Liver (tissue), 9 donors: Measurements from ENCODE around the gene POLE3. TPM values are rescaled to one million over a fixed set of nuclear protein-coding genes. Genes with fewer than 3 reads are reported as not detected.
A peak's percentile ranks its signal among the peaks of the same experiment; 100 is the strongest.

Source experiments
- DNase-seq: peaks from one replicate; pipeline ENCODE4 v3.0.0-alpha.2; 2017; ENCODE audit warnings: low spot score
- H3K27ac ChIP-seq, 2 donors: one replicate each; pipeline ENCODE4 v1.7.0; 2013; ENCODE audit warnings: inconsistent platforms in 2 of 2, low read length in 2 of 2, control low read depth in 1 of 2, low read depth in 1 of 2, mild to moderate bottlenecking in 1 of 2
- H3K27me3 ChIP-seq, 4 donors: one replicate each; pipeline versions ENCODE4 v1.6.1 to v1.7.0; 2013; ENCODE audit warnings: low read length in 3 of 4, inconsistent platforms in 1 of 4, mild to moderate bottlenecking in 1 of 4, moderate library complexity in 1 of 4; ENCODE audit not compliant: control insufficient read depth in 4 of 4, insufficient read depth in 4 of 4
- H3K36me3 ChIP-seq, 4 donors: one replicate each; pipeline versions ENCODE4 v1.6.1 to v1.7.0; 2013; ENCODE audit warnings: low read length in 3 of 4, mild to moderate bottlenecking in 3 of 4, low read depth in 1 of 4, moderate library complexity in 1 of 4; ENCODE audit not compliant: control insufficient read depth in 4 of 4, insufficient read depth in 3 of 4
- H3K4me1 ChIP-seq, 4 donors: one replicate each; pipeline versions ENCODE4 v1.6.1 to v1.7.0; 2013; ENCODE audit warnings: low read length in 3 of 4, mild to moderate bottlenecking in 3 of 4, moderate library complexity in 1 of 4; ENCODE audit not compliant: control insufficient read depth in 4 of 4, insufficient read depth in 4 of 4
- H3K4me3 ChIP-seq, 3 donors: one replicate each; pipeline versions ENCODE4 v1.6.1 to v1.7.0; 2013; ENCODE audit warnings: low read length in 3 of 3, control low read depth in 1 of 3, low read depth in 1 of 3, mild to moderate bottlenecking in 1 of 3
- H3K9ac ChIP-seq, 2 donors: one replicate each; pipeline ENCODE4 v1.7.0; 2013; ENCODE audit warnings: low read length in 2 of 2, mild to moderate bottlenecking in 2 of 2, moderate library complexity in 2 of 2, control low read depth in 1 of 2, low read depth in 1 of 2
- H3K9me3 ChIP-seq, 4 donors: one replicate each; pipeline versions ENCODE4 v1.6.1 to v1.7.0; 2013; ENCODE audit warnings: low read length in 3 of 4; ENCODE audit not compliant: control insufficient read depth in 4 of 4
- EGR1 ChIP-seq, 2 donors: IDR thresholded peaks; 2 replicates each; pipeline ENCODE4 v1.6.1; 2016 to 2018; ENCODE audit warnings: antibody characterized with exemption in 2 of 2, low read depth in 2 of 2
- FOXA1 ChIP-seq: IDR thresholded peaks from 2 replicates; pipeline ENCODE4 v1.6.1; 2016; ENCODE audit warnings: antibody characterized with exemption
- FOXA2 ChIP-seq: IDR thresholded peaks from 2 replicates; pipeline ENCODE4 v1.6.1; 2016; ENCODE audit warnings: antibody characterized with exemption
- GABPA ChIP-seq, 2 donors: IDR thresholded peaks in 1 of 2; conservative IDR thresholded peaks in 1 of 2; 2 replicates each; pipeline ENCODE4 v1.6.1; 2016; ENCODE audit warnings: antibody characterized with exemption in 2 of 2, mild to moderate bottlenecking in 1 of 2, moderate library complexity in 1 of 2
- HNF4A ChIP-seq, 2 donors: conservative IDR thresholded peaks; 2 replicates each; pipeline ENCODE4 v1.6.1; 2016; ENCODE audit warnings: antibody characterized with exemption in 2 of 2, mild to moderate bottlenecking in 2 of 2
- HNF4G ChIP-seq: IDR thresholded peaks from 2 replicates; pipeline ENCODE4 v1.6.1; 2016; ENCODE audit warnings: antibody characterized with exemption
- JUND ChIP-seq, 2 donors: IDR thresholded peaks; 2 replicates each; pipeline ENCODE4 v1.6.1; 2016; ENCODE audit warnings: antibody characterized with exemption in 2 of 2
- NR2F2 ChIP-seq: IDR thresholded peaks from 2 replicates; pipeline ENCODE4 v1.6.1; 2016; ENCODE audit warnings: antibody characterized with exemption
- RAD21 ChIP-seq, 2 donors: IDR thresholded peaks; 2 replicates each; pipeline ENCODE4 v1.6.1; 2016; ENCODE audit warnings: antibody characterized with exemption in 2 of 2, mild to moderate bottlenecking in 2 of 2
- RXRA ChIP-seq, 2 donors: IDR thresholded peaks; 2 replicates each; pipeline ENCODE4 v1.6.1; 2017 to 2018; ENCODE audit warnings: antibody characterized with exemption in 2 of 2, mild to moderate bottlenecking in 1 of 2
- SP1 ChIP-seq: IDR thresholded peaks from 2 replicates; pipeline ENCODE4 v1.6.1; 2018; ENCODE audit warnings: antibody characterized with exemption, mild to moderate bottlenecking
- TAF1 ChIP-seq: conservative IDR thresholded peaks from 2 replicates; pipeline ENCODE4 v1.6.1; 2016; ENCODE audit warnings: antibody characterized with exemption, mild to moderate bottlenecking
- YY1 ChIP-seq: IDR thresholded peaks from 2 replicates; pipeline ENCODE4 v1.6.1; 2016; ENCODE audit warnings: antibody characterized with exemption, mild to moderate bottlenecking
- WGBS: extraction: QIAGEN DNeasy Blood & Tissue Kit; methylation state at CpG from one replicate; pipeline ENCODE4 v1.1.7; 2013; 5-methylcytosine and 5-hydroxymethylcytosine counted together
- polyA plus RNA-seq, 2 donors: library from polyadenylated mRNA; stranded (reverse) in 1 of 2; unstranded in 1 of 2; fragments of 200-250 nt in 1 of 2; fragments of >200 nt in 1 of 2; fragmentation: Nextera tagmentation in 1 of 2; extraction: Ambion mirVana in 1 of 2; gene quantifications; one replicate each; pipeline versions ENCODE4 v1.2.1 to v1.2.3, GENCODE V29; 2013 to 2015
- total RNA-seq, 2 donors: library from RNA; depleted of rRNA; stranded (reverse); fragments of >200 nt; gene quantifications; one replicate each; pipeline ENCODE4 v1.2.3, GENCODE V29; 2014
- TF ChIP-seq, protein P1 (sequence below): IDR thresholded peaks from 2 replicates; pipeline ENCODE4 v1.6.1; 2016; ENCODE audit warnings: antibody characterized with exemption
- TF ChIP-seq, protein P2 (sequence below): fragments of 150-350 bp; IDR thresholded peaks from 2 replicates; pipeline ENCODE4 v1.5.1; 2017; ENCODE audit warnings: improper control_type of control experiment, low read depth, low read length; ENCODE audit not compliant: missing input control
- TF ChIP-seq, protein P3 (sequence below): IDR thresholded peaks from 2 replicates; pipeline ENCODE4 v1.6.1; 2016; ENCODE audit warnings: antibody characterized with exemption, mild to moderate bottlenecking
- TF ChIP-seq, protein P4 (sequence below): IDR thresholded peaks from 2 replicates; pipeline ENCODE4 v1.6.1; 2016; ENCODE audit warnings: antibody characterized with exemption
- donor health status: healthy.
- donor health status: healthy.
- donor health status: healthy.
- donor health status: healthy.
- donor health status: healthy.

Gene POLE3
- total and polyA plus RNA-seq, 4 donors = 15.7 to 27.5 (median 22.8) TPM

DNA sequence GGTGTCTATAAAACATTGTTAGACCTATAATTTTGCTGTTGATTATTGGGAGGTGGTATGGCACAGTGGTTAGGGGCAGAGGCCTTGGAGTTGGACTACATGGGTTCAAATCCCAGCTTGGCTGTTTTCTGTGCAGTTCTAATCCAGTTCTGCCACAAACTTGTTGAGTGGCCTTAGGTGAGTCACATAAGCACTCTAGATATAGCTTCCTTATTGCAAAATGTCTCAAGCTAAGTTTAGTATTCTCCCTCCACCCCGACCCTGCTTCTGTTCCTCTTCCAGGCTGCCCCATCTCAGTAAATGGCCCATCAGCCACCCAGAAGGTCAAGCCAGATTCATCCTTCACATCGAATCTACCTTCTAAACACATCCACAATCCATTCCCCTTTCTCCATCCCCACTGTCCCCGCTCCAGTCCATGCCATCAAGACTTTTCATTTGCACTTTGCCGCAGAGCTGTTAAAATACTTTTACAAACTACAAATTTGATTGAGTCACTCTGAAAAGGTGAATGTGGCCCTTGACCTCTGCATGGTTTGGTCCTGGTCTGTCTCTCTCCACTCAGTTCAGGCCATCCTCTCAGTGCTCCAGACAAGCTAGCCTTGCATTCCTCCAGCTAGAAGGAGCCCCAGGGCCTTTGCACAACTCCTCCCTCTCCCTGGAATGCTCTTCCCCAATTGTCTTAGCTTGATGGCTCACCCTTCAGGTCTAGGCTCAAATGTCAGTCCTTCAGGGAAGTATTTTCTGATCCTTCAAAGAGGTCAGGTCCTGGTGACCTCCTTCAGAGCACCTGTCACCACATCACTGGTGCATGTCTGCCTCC lies 23.7 kb downstream of the POLE3 start:
- Histone ChIP-seq H3K9ac (peak overlapping the region; percentile 6 to 10), H3K27me3 (no peaks in the 10 kb centered on the region), H3K27ac (peak overlapping the region; percentile 58 to 61), H3K4me1 (peaks cover 24 to 63% (median 56%) of the 10 kb centered on the region in 4 donors), H3K36me3 (peaks cover 5 to 20% (median 12%) of the 10 kb centered on the region in 4 donors), H3K4me3 (peak overlapping the region in 1 of 3 donors; percentile 19), H3K9me3 (no peaks in the 10 kb centered on the region)
- WGBS = 69% methylated on average over 4 of the region's 4 CpGs
- TF ChIP-seq, protein P1, sequence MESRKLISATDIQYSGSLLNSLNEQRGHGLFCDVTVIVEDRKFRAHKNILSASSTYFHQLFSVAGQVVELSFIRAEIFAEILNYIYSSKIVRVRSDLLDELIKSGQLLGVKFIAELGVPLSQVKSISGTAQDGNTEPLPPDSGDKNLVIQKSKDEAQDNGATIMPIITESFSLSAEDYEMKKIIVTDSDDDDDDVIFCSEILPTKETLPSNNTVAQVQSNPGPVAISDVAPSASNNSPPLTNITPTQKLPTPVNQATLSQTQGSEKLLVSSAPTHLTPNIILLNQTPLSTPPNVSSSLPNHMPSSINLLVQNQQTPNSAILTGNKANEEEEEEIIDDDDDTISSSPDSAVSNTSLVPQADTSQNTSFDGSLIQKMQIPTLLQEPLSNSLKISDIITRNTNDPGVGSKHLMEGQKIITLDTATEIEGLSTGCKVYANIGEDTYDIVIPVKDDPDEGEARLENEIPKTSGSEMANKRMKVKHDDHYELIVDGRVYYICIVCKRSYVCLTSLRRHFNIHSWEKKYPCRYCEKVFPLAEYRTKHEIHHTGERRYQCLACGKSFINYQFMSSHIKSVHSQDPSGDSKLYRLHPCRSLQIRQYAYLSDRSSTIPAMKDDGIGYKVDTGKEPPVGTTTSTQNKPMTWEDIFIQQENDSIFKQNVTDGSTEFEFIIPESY = no peak
- TF ChIP-seq FOXA2 (no peak), SP1 (no peak), EGR1 (IDR thresholded peaks at IDR 0.05; ENCODE audit: low read depth in 2 of 2) (no peak), HNF4A (conservative IDR thresholded peaks at IDR 0.05) (no peak), JUND (IDR thresholded peaks at IDR 0.05) (no peak), HNF4G (no peak), RAD21 (IDR thresholded peaks at IDR 0.05) (no peak), RXRA (IDR thresholded peaks at IDR 0.05) (no peak), NR2F2 (no peak), FOXA1 (no peak)
- TF ChIP-seq, protein P2, sequence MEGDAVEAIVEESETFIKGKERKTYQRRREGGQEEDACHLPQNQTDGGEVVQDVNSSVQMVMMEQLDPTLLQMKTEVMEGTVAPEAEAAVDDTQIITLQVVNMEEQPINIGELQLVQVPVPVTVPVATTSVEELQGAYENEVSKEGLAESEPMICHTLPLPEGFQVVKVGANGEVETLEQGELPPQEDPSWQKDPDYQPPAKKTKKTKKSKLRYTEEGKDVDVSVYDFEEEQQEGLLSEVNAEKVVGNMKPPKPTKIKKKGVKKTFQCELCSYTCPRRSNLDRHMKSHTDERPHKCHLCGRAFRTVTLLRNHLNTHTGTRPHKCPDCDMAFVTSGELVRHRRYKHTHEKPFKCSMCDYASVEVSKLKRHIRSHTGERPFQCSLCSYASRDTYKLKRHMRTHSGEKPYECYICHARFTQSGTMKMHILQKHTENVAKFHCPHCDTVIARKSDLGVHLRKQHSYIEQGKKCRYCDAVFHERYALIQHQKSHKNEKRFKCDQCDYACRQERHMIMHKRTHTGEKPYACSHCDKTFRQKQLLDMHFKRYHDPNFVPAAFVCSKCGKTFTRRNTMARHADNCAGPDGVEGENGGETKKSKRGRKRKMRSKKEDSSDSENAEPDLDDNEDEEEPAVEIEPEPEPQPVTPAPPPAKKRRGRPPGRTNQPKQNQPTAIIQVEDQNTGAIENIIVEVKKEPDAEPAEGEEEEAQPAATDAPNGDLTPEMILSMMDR = no peak
- TF ChIP-seq, protein P3, sequence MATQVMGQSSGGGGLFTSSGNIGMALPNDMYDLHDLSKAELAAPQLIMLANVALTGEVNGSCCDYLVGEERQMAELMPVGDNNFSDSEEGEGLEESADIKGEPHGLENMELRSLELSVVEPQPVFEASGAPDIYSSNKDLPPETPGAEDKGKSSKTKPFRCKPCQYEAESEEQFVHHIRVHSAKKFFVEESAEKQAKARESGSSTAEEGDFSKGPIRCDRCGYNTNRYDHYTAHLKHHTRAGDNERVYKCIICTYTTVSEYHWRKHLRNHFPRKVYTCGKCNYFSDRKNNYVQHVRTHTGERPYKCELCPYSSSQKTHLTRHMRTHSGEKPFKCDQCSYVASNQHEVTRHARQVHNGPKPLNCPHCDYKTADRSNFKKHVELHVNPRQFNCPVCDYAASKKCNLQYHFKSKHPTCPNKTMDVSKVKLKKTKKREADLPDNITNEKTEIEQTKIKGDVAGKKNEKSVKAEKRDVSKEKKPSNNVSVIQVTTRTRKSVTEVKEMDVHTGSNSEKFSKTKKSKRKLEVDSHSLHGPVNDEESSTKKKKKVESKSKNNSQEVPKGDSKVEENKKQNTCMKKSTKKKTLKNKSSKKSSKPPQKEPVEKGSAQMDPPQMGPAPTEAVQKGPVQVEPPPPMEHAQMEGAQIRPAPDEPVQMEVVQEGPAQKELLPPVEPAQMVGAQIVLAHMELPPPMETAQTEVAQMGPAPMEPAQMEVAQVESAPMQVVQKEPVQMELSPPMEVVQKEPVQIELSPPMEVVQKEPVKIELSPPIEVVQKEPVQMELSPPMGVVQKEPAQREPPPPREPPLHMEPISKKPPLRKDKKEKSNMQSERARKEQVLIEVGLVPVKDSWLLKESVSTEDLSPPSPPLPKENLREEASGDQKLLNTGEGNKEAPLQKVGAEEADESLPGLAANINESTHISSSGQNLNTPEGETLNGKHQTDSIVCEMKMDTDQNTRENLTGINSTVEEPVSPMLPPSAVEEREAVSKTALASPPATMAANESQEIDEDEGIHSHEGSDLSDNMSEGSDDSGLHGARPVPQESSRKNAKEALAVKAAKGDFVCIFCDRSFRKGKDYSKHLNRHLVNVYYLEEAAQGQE = no peak
- TF ChIP-seq, protein P4, sequence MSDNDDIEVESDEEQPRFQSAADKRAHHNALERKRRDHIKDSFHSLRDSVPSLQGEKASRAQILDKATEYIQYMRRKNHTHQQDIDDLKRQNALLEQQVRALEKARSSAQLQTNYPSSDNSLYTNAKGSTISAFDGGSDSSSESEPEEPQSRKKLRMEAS = no peak
- DNase-seq = no peak

DNA sequence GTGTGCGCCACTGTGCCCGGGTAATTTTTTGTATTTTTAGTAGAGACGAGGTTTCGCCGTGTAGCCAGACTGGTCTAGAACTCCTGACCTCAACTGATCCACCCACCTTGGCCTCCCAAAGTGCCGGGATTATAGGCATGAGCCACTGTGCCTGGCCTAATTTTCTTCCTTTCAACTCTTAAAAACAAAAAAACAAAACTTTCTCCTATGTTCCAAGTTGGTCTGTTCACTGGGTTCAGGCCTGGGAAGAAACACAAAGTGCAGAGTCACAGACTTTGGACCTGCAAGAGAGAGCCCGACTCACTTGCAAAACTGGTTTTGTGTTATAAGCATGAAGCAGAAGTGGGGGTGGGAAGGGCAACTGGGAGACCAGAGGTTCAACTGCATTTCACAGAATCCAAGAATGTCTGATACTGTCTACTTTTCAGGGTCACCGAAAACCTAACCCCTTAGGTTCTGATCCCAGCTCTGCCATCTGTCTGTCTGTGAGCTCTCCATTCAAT lies 28.5 kb downstream of the POLE3 start:
- no peak overlapping the region for H3K9ac ChIP-seq
- H3K27me3 ChIP-seq = no peaks in the 10 kb centered on the region
- peak overlapping the region; percentile 62 to 66 for H3K27ac ChIP-seq
- H3K36me3 ChIP-seq = peaks cover 0 to 1% (median 0%) of the 10 kb centered on the region in 4 donors
- H3K4me3 ChIP-seq = no peak overlapping the region
- no peak for DNase-seq
- WGBS = 32% methylated on average over 8 of the region's 8 CpGs
- H3K9me3 ChIP-seq = no peaks in the 10 kb centered on the region
- peaks cover 12 to 48% (median 45%) of the 10 kb centered on the region in 4 donors for H3K4me1 ChIP-seq
- peak; percentile 75 for TF ChIP-seq NR2F2
- TF ChIP-seq FOXA1 = no peak
- TF ChIP-seq, protein P2 = no peak
- TF ChIP-seq, protein P4 = peak; percentile 60
- TF ChIP-seq TAF1 = no peak
- TF ChIP-seq HNF4G = peak; percentile 98
- TF ChIP-seq JUND (IDR thresholded peaks at IDR 0.05) = peak; percentile 18 to 81
- peak; percentile 53 for TF ChIP-seq YY1
- peak; percentile 89 to 94 for TF ChIP-seq RXRA (IDR thresholded peaks at IDR 0.05)
- TF ChIP-seq, protein P1 = peak; percentile 63
- TF ChIP-seq RAD21 (IDR thresholded peaks at IDR 0.05) = peak in 1 of 2 donors; percentile 30
- no peak for TF ChIP-seq GABPA (IDR thresholded peaks at IDR 0.05 in 1 of 2, conservative IDR thresholded peaks at IDR 0.05 in 1 of 2)
- TF ChIP-seq HNF4A (conservative IDR thresholded peaks at IDR 0.05) = peak; percentile 98
